Activated CD4-positive, alpha-beta memory T cell treated with anti-CD3 and anti-CD28 coated beads for 36 hours (primary cell): ENCODE results near the gene CDS1. TPM values are rescaled to one million over a fixed set of nuclear protein-coding genes. Genes with fewer than 3 reads are reported as not detected.

Experiments used
- CTCF ChIA-PET: fragments of 350-600 bp; sonication (Branson Sonifier 250); formaldehyde crosslinking; loops from one replicate; lab custom pipeline; 2021; ENCODE audit warnings: antibody characterized with exemption, inconsistent platforms; lab: Charles Lee
- POLR2A ChIA-PET: fragments of 350-600 bp; sonication (Branson Sonifier 250); formaldehyde crosslinking; loops from one replicate; lab custom pipeline; 2021; ENCODE audit warnings: antibody characterized with exemption; lab: Charles Lee
- DNase-seq: peaks from one replicate; pipeline ENCODE4 v3.0.0-alpha.2; 2020
- H3K27ac Mint-ChIP-seq: one replicate; pipeline ENCODE4 v1.8.0; 2021; ENCODE audit warnings: mixed read lengths
- H3K27me3 Mint-ChIP-seq: one replicate; pipeline ENCODE4 v1.8.0; 2021; ENCODE audit warnings: mixed read lengths
- H3K36me3 Mint-ChIP-seq: one replicate; pipeline ENCODE4 v1.8.0; 2021; ENCODE audit warnings: mixed read lengths
- H3K4me1 Mint-ChIP-seq: one replicate; pipeline ENCODE4 v1.8.0; 2021; ENCODE audit warnings: low read depth, mixed read lengths
- H3K4me3 Mint-ChIP-seq: one replicate; pipeline ENCODE4 v1.8.0; 2021; ENCODE audit warnings: mild to moderate bottlenecking, mixed read lengths
- H3K9me3 Mint-ChIP-seq: one replicate; pipeline ENCODE4 v1.8.0; 2021; ENCODE audit warnings: mixed read lengths
- intact Hi-C: fragments of 100-400 bp; cut with micrococcal nuclease; formaldehyde crosslinking; loops from one replicate; pipeline ENCODE4 v1.15.1; 2023
- total RNA-seq, 2 experiments: library from RNA; stranded (reverse); gene quantifications; one replicate each; pipeline ENCODE4 v1.2.3, GENCODE V29; 2021

CDS1 gene
- total RNA-seq, 2 experiments from 2014 or later = 0.17 to 0.24 TPM

DNA sequence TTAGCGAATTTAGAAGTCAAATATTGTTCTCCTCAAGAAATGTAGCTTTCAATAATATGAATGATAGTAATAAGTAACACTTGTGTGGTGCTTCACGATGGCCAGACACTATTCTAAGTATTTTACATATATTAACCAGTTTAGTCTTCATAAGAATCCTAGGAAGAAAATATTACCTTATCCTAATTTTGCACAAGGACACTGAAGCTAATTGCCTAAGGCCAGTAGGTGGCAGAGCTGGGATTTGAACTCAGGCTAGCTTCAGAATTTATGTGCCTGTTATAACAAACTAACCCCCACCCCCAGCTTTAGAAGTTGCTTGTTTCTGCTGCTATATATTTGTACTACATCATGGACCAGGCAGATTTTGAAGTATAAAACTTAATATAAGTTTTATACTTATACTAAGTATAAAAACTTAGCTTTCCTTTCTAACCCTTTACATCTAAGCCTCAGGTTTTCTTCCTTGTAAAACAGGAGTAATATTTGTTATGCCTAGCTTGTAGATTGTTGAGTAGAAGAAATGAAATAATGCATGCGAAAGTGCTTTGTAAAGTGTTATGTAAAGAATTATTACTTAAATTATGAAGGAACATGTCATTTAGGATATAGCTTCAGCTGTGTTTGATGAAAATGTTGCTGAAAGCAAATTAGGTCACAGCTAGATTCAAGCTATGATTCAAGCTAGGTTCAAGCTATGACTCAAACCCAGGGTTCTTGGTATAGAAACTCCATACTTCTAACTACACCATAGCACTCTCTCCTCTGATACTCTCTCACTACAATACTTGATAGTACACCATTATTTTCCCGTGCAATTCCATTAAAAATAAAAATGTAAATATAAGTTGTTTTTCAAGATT, 4.2 kb upstream of the CDS1 start:
- intact Hi-C loops = no loop called here
- H3K4me3 Mint-ChIP-seq = no peak overlapping the region
- POLR2A ChIA-PET = interaction anchor here (0.6 kb wide), 1 partner anchor 80 kb away, joined by 3 read pairs; the partner anchor contains the start of gene NKX6-1

GRCh38 chr4:84579403-84579776, 3.5 kb upstream of the CDS1 start:
- ChIA-PET CTCF (interaction anchor here (0.5 to 1.5 kb wide), 4 partner anchors 23 to 391 kb away, joined by 3 to 14 read pairs (median 4); no protein-coding TSS in a partner anchor), POLR2A (no interaction called here)
- H3K27ac Mint-ChIP-seq = no peak overlapping the region
- intact Hi-C loops = no loop called here
- no peaks in the 10 kb centered on the region for H3K9me3 Mint-ChIP-seq
- no peak overlapping the region for H3K4me3 Mint-ChIP-seq
- H3K27me3 Mint-ChIP-seq = peaks cover 25% of the 10 kb centered on the region
- H3K4me1 Mint-ChIP-seq = peaks cover 16% of the 10 kb centered on the region
- H3K36me3 Mint-ChIP-seq = no peaks in the 10 kb centered on the region
- DNase-seq = no peak

More for the DNA sequence above, 4.2 kb upstream of the CDS1 start:
- peaks cover 15% of the 10 kb centered on the region for H3K4me1 Mint-ChIP-seq
- CTCF ChIA-PET = interaction anchor here (0.5 to 1.6 kb wide), 9 partner anchors 9 to 392 kb away, joined by 3 to 14 read pairs (median 3); partner anchors contain the start of gene WDFY3
- no peak overlapping the region for H3K27ac Mint-ChIP-seq
- no peaks in the 10 kb centered on the region for H3K9me3 Mint-ChIP-seq
- H3K36me3 Mint-ChIP-seq = no peaks in the 10 kb centered on the region
- H3K27me3 Mint-ChIP-seq = peaks cover 19% of the 10 kb centered on the region
- no peak for DNase-seq

DNA sequence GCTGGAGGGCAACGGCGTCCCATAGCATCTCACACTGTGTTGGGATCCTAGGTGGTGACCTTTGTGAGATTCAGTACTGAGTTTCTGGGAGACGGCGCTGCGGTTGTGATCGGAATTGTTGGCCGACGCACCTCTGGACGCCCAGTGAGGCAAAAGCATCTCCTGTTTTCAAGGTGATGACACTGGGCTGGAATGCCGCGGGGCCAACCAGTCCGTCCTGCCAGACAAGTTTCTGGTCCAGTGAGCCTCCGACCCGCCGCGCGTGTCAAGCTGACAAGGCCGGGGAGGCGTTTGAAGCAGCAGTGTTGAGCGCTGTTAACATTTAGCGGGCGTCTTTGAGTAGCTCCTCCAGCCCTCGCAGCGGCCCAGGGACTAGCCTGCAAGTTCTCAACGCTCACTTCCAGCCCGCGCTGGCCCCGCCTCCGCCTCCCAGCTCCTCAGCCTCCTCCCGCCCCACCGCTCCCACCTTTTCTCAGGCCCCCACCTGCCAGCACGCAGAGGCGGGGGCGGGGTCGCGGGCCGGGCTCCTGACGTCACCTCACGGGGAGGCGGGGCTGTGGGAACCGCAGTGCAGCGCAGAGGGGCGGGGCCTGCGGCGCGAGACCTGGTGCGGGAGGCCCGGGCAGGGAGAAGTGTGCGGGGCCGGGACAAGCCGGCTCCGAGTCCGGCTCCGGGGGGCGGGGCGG, 482 bp upstream of the CDS1 start:
- DNase-seq = peak; percentile 92
- Mint-ChIP-seq H3K9me3 (no peaks in the 10 kb centered on the region), H3K27me3 (peaks cover 42% of the 10 kb centered on the region), H3K4me1 (peaks cover 17% of the 10 kb centered on the region), H3K27ac (no peak overlapping the region), H3K36me3 (no peaks in the 10 kb centered on the region), H3K4me3 (peak overlapping the region; percentile 75)
- intact Hi-C loops = loop anchor here (2.0 to 5.0 kb wide), 4 partner anchors 85 to 388 kb away; partner anchors contain the start of gene NKX6-1
- CTCF ChIA-PET = interaction anchor here (1.4 kb wide), 1 partner anchor 10 kb away, joined by 3 read pairs; no protein-coding TSS in a partner anchor
- POLR2A ChIA-PET = no interaction called here

- H3K9me3 Mint-ChIP-seq = peaks cover 6% of the 10 kb centered on the region
- ChIA-PET CTCF (interaction anchor here (0.9 kb wide), 1 partner anchor 13 kb away, joined by 3 read pairs; no protein-coding TSS in a partner anchor), POLR2A (no interaction called here)
- peak overlapping the region; percentile 75 for H3K4me3 Mint-ChIP-seq
- H3K27ac Mint-ChIP-seq = no peak overlapping the region
- H3K27me3 Mint-ChIP-seq = peaks cover 40% of the 10 kb centered on the region
- intact Hi-C loops = loop anchor here (2.0 to 5.0 kb wide), 4 partner anchors 87 to 387 kb away; partner anchors contain the start of gene NKX6-1
- no peaks in the 10 kb centered on the region for H3K36me3 Mint-ChIP-seq
- DNase-seq = no peak
- peaks cover 17% of the 10 kb centered on the region for H3K4me1 Mint-ChIP-seq
These were observed 1.0 kb downstream of the CDS1 start for GRCh38 chr4:84583876-84584380.

DNA sequence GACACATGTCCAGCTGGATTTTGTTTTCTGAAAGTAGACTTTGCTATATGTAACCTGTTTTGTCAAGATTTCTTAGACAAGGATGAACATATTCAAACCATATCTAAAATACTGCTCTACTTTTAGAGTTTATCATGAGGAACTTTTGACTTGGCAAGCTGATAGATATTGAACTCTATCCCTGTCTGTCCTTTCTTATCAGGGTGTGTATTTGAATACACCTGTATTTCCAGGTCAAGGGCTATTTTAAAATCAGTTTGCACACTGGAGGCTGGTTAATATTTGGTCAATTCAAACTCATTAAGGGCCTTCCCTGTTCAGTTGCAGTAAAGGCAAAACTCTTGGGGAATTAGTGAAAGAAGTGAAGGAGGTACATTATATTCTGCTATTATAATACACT, 2.3 kb downstream of the CDS1 start:
- H3K4me1 Mint-ChIP-seq = peaks cover 17% of the 10 kb centered on the region
- ChIA-PET POLR2A (no interaction called here), CTCF (no interaction called here)
- no peaks in the 10 kb centered on the region for H3K36me3 Mint-ChIP-seq
- H3K4me3 Mint-ChIP-seq = no peak overlapping the region
- DNase-seq = no peak
- peaks cover 40% of the 10 kb centered on the region for H3K27me3 Mint-ChIP-seq
- intact Hi-C loops = no loop called here
- peaks cover 6% of the 10 kb centered on the region for H3K9me3 Mint-ChIP-seq
- no peak overlapping the region for H3K27ac Mint-ChIP-seq

DNA sequence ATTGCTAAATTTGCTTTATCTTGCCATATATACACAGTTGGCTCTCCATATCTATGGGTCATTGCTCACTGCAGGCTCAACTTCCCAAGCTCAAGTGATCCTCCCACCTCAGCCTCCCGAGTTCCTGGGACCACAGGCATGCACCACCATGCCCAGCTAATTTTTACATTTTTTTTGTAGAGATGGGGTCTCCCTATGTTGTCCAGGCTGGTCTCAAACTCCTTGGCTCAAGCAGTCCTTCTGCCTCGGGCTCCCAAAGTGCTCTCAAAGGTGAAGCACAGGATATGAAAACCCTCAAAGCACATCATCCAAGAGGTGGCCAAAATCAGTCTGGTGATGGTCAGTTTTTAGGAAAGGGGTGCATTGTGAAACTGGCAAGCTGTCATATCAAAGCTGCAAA, 11.8 kb downstream of the CDS1 start:
- Mint-ChIP-seq H3K36me3 (no peaks in the 10 kb centered on the region), H3K9me3 (no peaks in the 10 kb centered on the region), H3K27me3 (peaks cover 5% of the 10 kb centered on the region), H3K4me1 (peaks cover 2% of the 10 kb centered on the region), H3K4me3 (no peak overlapping the region), H3K27ac (no peak overlapping the region)
- ChIA-PET CTCF (no interaction called here), POLR2A (no interaction called here)
- no peak for DNase-seq
- intact Hi-C loops = no loop called here

GRCh38 chr4:84596826-84597225, 13.9 kb downstream of the CDS1 start:
- no peak overlapping the region for H3K4me3 Mint-ChIP-seq
- ChIA-PET CTCF (interaction anchor here (1.2 kb wide), 1 partner anchor 13 kb away, joined by 3 read pairs; no protein-coding TSS in a partner anchor), POLR2A (no interaction called here)
- no peak overlapping the region for H3K27ac Mint-ChIP-seq
- H3K9me3 Mint-ChIP-seq = no peaks in the 10 kb centered on the region
- H3K27me3 Mint-ChIP-seq = peaks cover 5% of the 10 kb centered on the region
- DNase-seq = peak; percentile 26
- peaks cover 2% of the 10 kb centered on the region for H3K4me1 Mint-ChIP-seq
- intact Hi-C loops = no loop called here
- no peaks in the 10 kb centered on the region for H3K36me3 Mint-ChIP-seq

DNA sequence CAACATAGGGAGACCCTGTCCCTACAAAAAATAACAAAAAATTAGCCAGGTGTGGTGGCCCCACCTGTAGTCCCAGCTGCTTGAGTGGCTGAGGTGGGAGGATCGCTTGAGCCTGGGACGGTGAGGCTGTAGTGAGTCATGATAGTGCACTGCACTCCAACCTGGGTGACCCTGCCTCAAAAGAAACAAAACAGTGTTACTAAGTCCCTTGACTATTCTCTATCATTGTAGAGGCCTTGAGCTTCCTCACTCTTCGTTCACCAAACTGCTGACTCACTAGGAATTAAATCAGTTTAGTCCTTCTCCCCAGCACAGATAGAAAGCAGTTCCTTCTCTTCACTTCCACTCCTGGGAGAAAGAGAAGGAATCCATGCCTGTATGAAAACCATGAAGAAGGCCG, 14.5 kb downstream of the CDS1 start:
- Mint-ChIP-seq H3K36me3 (no peaks in the 10 kb centered on the region), H3K27ac (no peak overlapping the region)

GRCh38 chr4:84606645-84607044, 23.7 kb downstream of the CDS1 start:
- no peak for DNase-seq
- Mint-ChIP-seq H3K4me1 (no peaks in the 10 kb centered on the region), H3K36me3 (peaks cover 2% of the 10 kb centered on the region), H3K9me3 (no peaks in the 10 kb centered on the region), H3K27ac (no peak overlapping the region), H3K4me3 (no peak overlapping the region), H3K27me3 (no peaks in the 10 kb centered on the region)
- POLR2A ChIA-PET = no interaction called here
- intact Hi-C loops = no loop called here
- CTCF ChIA-PET = no interaction called here

More for the DNA sequence above, 14.5 kb downstream of the CDS1 start:
- DNase-seq = no peak
- peaks cover 5% of the 10 kb centered on the region for H3K27me3 Mint-ChIP-seq
- intact Hi-C loops = no loop called here
- H3K4me1 Mint-ChIP-seq = peaks cover 2% of the 10 kb centered on the region
- ChIA-PET POLR2A (no interaction called here), CTCF (no interaction called here)
- no peak overlapping the region for H3K4me3 Mint-ChIP-seq
- H3K9me3 Mint-ChIP-seq = no peaks in the 10 kb centered on the region

DNA sequence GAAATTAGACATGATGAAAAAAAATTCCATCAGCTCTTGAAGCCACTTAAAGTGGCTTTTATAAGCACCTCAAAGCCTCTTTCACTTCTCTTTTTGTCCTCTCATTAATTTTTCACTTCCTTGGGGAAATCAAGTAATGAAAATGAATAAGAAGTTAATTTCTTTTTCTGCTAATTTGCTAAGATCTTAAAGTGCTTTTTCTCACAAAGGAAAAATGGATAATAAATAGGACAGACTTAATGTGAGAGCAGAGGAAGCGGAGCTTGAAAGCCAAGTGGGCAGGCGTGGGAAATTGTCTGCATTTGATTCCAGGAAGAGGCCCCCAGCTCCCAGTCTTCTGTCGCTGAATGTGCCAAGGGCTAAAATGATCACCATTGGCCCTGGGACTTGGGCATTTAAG, 28.6 kb downstream of the CDS1 start:
- Mint-ChIP-seq H3K4me3 (no peak overlapping the region), H3K9me3 (no peaks in the 10 kb centered on the region), H3K4me1 (no peaks in the 10 kb centered on the region), H3K27me3 (no peaks in the 10 kb centered on the region), H3K36me3 (peaks cover 2% of the 10 kb centered on the region), H3K27ac (no peak overlapping the region)
- intact Hi-C loops = no loop called here
- CTCF ChIA-PET = no interaction called here
- POLR2A ChIA-PET = no interaction called here
- no peak for DNase-seq

DNA sequence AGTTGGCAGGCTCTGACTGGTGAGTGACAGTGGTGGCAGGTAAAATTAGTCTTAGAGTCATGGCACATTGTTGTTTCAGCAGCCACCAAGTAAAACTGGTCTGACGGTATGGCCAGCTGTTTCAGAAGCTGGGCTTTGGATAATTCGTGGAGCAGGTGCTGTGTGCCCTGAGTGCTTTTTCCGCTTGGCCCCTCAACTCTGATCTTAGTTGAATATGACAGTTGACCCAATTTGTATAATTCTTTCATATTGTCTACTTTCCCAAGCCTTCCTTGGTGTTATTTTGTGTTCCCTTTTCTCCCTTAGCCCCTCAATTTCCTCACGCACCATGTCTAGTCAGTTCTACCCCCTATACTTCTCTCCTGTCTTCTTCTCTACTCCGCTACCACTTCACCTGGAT, 32.0 kb downstream of the CDS1 start:
- ChIA-PET CTCF (no interaction called here), POLR2A (no interaction called here)
- H3K36me3 Mint-ChIP-seq = no peaks in the 10 kb centered on the region
- H3K4me3 Mint-ChIP-seq = no peak overlapping the region
- intact Hi-C loops = no loop called here
- no peak overlapping the region for H3K27ac Mint-ChIP-seq
- no peak for DNase-seq
- H3K27me3 Mint-ChIP-seq = no peaks in the 10 kb centered on the region
- H3K4me1 Mint-ChIP-seq = no peaks in the 10 kb centered on the region
- H3K9me3 Mint-ChIP-seq = no peaks in the 10 kb centered on the region

GRCh38 chr4:84615355-84615754, 32.4 kb downstream of the CDS1 start:
- Mint-ChIP-seq H3K9me3 (no peaks in the 10 kb centered on the region), H3K27ac (no peak overlapping the region), H3K4me3 (no peak overlapping the region), H3K4me1 (no peaks in the 10 kb centered on the region), H3K36me3 (no peaks in the 10 kb centered on the region), H3K27me3 (no peaks in the 10 kb centered on the region)
- no peak for DNase-seq
- intact Hi-C loops = no loop called here
- ChIA-PET POLR2A (no interaction called here), CTCF (no interaction called here)
